MG63 (cell line): ENCODE data around the gene DNAI2. TPM values are rescaled to one million over a fixed set of nuclear protein-coding genes. Genes with fewer than 3 reads are reported as not detected.

Experiments
- DNase-seq: peaks from one replicate; pipeline ENCODE4 v3.0.0-alpha.2; 2020
- H3K27me3 ChIP-seq: fragments of 250-450 bp; sonication (Bioruptor Pico); 2 replicates; pipeline ENCODE4 v1.5.1; 2020; ENCODE audit warnings: mild to moderate bottlenecking, moderate library complexity
- H3K36me3 ChIP-seq: fragments of 250-450 bp; sonication (Bioruptor Pico); 2 replicates; pipeline ENCODE4 v1.5.1; 2020; ENCODE audit warnings: mild to moderate bottlenecking, moderate library complexity
- H3K4me3 ChIP-seq: fragments of 250-450 bp; sonication (Bioruptor Pico); 2 replicates; pipeline ENCODE4 v1.5.1; 2020; ENCODE audit warnings: mild to moderate bottlenecking, moderate library complexity
- H3K9me3 ChIP-seq: fragments of 250-450 bp; sonication (Bioruptor Pico); 2 replicates; pipeline ENCODE4 v1.5.1; 2020; ENCODE audit warnings: mild to moderate bottlenecking, moderate library complexity
- total RNA-seq: library from RNA; depleted of rRNA; stranded (reverse); fragments of >200 nt; shearing (Covaris generic); gene quantifications from 2 replicates; pipeline ENCODE4 v1.2.3, GENCODE V29; 2014; ENCODE audit warnings: low replicate concordance

DNAI2 gene
- total RNA-seq, 1 experiment from 2014 or later = not detected

- DNase-seq = no peak
- H3K36me3 ChIP-seq = no peaks in the 10 kb centered on the region
- no peaks in the 10 kb centered on the region for H3K27me3 ChIP-seq
- no peak overlapping the region for H3K4me3 ChIP-seq
- no peaks in the 10 kb centered on the region for H3K9me3 ChIP-seq
Measured at GRCh38 chr17:74336307-74336706, 62.3 kb downstream of the DNAI2 start.

GRCh38 chr17:74337834-74338500, 63.9 kb downstream of the DNAI2 start:
- no peak for DNase-seq
- Histone ChIP-seq H3K36me3 (no peaks in the 10 kb centered on the region), H3K4me3 (no peak overlapping the region), H3K9me3 (no peaks in the 10 kb centered on the region), H3K27me3 (no peaks in the 10 kb centered on the region)

- H3K4me3 ChIP-seq = no peak overlapping the region
- H3K36me3 ChIP-seq = no peaks in the 10 kb centered on the region
- no peaks in the 10 kb centered on the region for H3K27me3 ChIP-seq
- no peak for DNase-seq
- no peaks in the 10 kb centered on the region for H3K9me3 ChIP-seq
Measured at GRCh38 chr17:74339537-74340195, 65.6 kb downstream of the DNAI2 start.

GRCh38 chr17:74340470-74341023, 66.5 kb downstream of the DNAI2 start:
- no peak overlapping the region for H3K4me3 ChIP-seq
- DNase-seq = no peak
- no peaks in the 10 kb centered on the region for H3K9me3 ChIP-seq
- H3K36me3 ChIP-seq = no peaks in the 10 kb centered on the region
- H3K27me3 ChIP-seq = no peaks in the 10 kb centered on the region

GRCh38 chr17:74342224-74342623, 68.2 kb downstream of the DNAI2 start:
- H3K36me3 ChIP-seq = no peaks in the 10 kb centered on the region
- no peaks in the 10 kb centered on the region for H3K27me3 ChIP-seq
- H3K4me3 ChIP-seq = no peak overlapping the region
- no peak for DNase-seq
- H3K9me3 ChIP-seq = no peaks in the 10 kb centered on the region

- Histone ChIP-seq H3K36me3 (no peaks in the 10 kb centered on the region), H3K27me3 (no peaks in the 10 kb centered on the region; the same call in 1 of the 2 replicates)
- no peak for DNase-seq
Measured at GRCh38 chr17:74343121-74343520, 69.1 kb downstream of the DNAI2 start.

GRCh38 chr17:74343526-74344284, 69.7 kb downstream of the DNAI2 start:
- Histone ChIP-seq H3K36me3 (no peaks in the 10 kb centered on the region), H3K9me3 (no peaks in the 10 kb centered on the region), H3K4me3 (no peak overlapping the region), H3K27me3 (no peaks in the 10 kb centered on the region; the same call in 1 of the 2 replicates)
- no peak for DNase-seq

More at GRCh38 chr17:74343121-74343520, 69.1 kb downstream of the DNAI2 start:
- Histone ChIP-seq H3K4me3 (no peak overlapping the region), H3K9me3 (no peaks in the 10 kb centered on the region)

- no peak for DNase-seq
- H3K36me3 ChIP-seq = no peaks in the 10 kb centered on the region
- no peaks in the 10 kb centered on the region; the same call in 1 of the 2 replicates for H3K27me3 ChIP-seq
- no peak overlapping the region for H3K4me3 ChIP-seq
- no peaks in the 10 kb centered on the region for H3K9me3 ChIP-seq
Measured at GRCh38 chr17:74344658-74345057, 70.6 kb downstream of the DNAI2 start.

- no peak for DNase-seq
- H3K36me3 ChIP-seq = no peaks in the 10 kb centered on the region
- no peaks in the 10 kb centered on the region for H3K9me3 ChIP-seq
- H3K4me3 ChIP-seq = no peak overlapping the region
- no peaks in the 10 kb centered on the region; the same call in 1 of the 2 replicates for H3K27me3 ChIP-seq
Measured at GRCh38 chr17:74345433-74346241, 71.6 kb downstream of the DNAI2 start.

GRCh38 chr17:74347646-74348045, 73.6 kb downstream of the DNAI2 start:
- DNase-seq = no peak
- Histone ChIP-seq H3K27me3 (no peaks in the 10 kb centered on the region; the same call in 1 of the 2 replicates), H3K36me3 (no peaks in the 10 kb centered on the region), H3K4me3 (no peak overlapping the region), H3K9me3 (no peaks in the 10 kb centered on the region)

GRCh38 chr17:74349120-74349519, 75.1 kb downstream of the DNAI2 start:
- DNase-seq = no peak
- H3K9me3 ChIP-seq = no peaks in the 10 kb centered on the region
- H3K4me3 ChIP-seq = no peak overlapping the region
- no peaks in the 10 kb centered on the region; the same call in 1 of the 2 replicates for H3K27me3 ChIP-seq
- H3K36me3 ChIP-seq = no peaks in the 10 kb centered on the region

- no peaks in the 10 kb centered on the region; the same call in 1 of the 2 replicates for H3K27me3 ChIP-seq
- no peak overlapping the region for H3K4me3 ChIP-seq
- no peak for DNase-seq
- no peaks in the 10 kb centered on the region for H3K36me3 ChIP-seq
- no peaks in the 10 kb centered on the region for H3K9me3 ChIP-seq
Measured at GRCh38 chr17:74350486-74350885, 76.5 kb downstream of the DNAI2 start.

GRCh38 chr17:74351552-74352210, 77.6 kb downstream of the DNAI2 start:
- no peaks in the 10 kb centered on the region for H3K36me3 ChIP-seq
- no peaks in the 10 kb centered on the region; the same call in 1 of the 2 replicates for H3K27me3 ChIP-seq
- H3K9me3 ChIP-seq = no peaks in the 10 kb centered on the region
- H3K4me3 ChIP-seq = no peak overlapping the region
- DNase-seq = no peak

GRCh38 chr17:74353446-74354060, 79.5 kb downstream of the DNAI2 start:
- H3K4me3 ChIP-seq = no peak overlapping the region
- H3K36me3 ChIP-seq = no peaks in the 10 kb centered on the region
- DNase-seq = no peak
- no peaks in the 10 kb centered on the region for H3K9me3 ChIP-seq
- no peaks in the 10 kb centered on the region; the same call in 1 of the 2 replicates for H3K27me3 ChIP-seq

- no peak overlapping the region for H3K4me3 ChIP-seq
- H3K27me3 ChIP-seq = no peaks in the 10 kb centered on the region
- no peaks in the 10 kb centered on the region for H3K36me3 ChIP-seq
- DNase-seq = no peak
- no peaks in the 10 kb centered on the region for H3K9me3 ChIP-seq
Measured at GRCh38 chr17:74354123-74354522, 80.1 kb downstream of the DNAI2 start.
